H9 (cell line): ENCODE data around the gene AMBN. TPM values are rescaled to one million over a fixed set of nuclear protein-coding genes. Genes with fewer than 3 reads are reported as not detected.

Experiments
- DNase-seq: peaks from one replicate; pipeline ENCODE4 v3.0.0-alpha.2; 2017
- H2AFZ ChIP-seq: one replicate; pipeline ENCODE4 v1.6.1; 2013; ENCODE audit warnings: mild to moderate bottlenecking, low read length, control low read depth, moderate library complexity
- H2AK5ac ChIP-seq: 2 replicates; pipeline ENCODE4 v1.6.1; 2013; ENCODE audit warnings: low read length, control low read depth, mixed read lengths; ENCODE audit not compliant: insufficient read length
- H2BK120ac ChIP-seq: one replicate; pipeline ENCODE4 v1.6.1; 2013; ENCODE audit warnings: low read depth, mild to moderate bottlenecking, low read length, control low read depth, inconsistent platforms; ENCODE audit not compliant: poor library complexity, severe bottlenecking
- H2BK12ac ChIP-seq: 2 replicates; pipeline ENCODE4 v1.6.1; 2013; ENCODE audit warnings: low read length, control low read depth, mixed read lengths, low read depth; ENCODE audit not compliant: insufficient read length
- H2BK15ac ChIP-seq: 2 replicates; pipeline ENCODE4 v1.6.1; 2013; ENCODE audit warnings: low read depth, low read length, control low read depth
- H2BK20ac ChIP-seq: one replicate; pipeline ENCODE4 v1.6.1; 2013; ENCODE audit warnings: low read depth, mild to moderate bottlenecking, low read length, control low read depth, inconsistent platforms; ENCODE audit not compliant: poor library complexity, severe bottlenecking
- H2BK5ac ChIP-seq: 2 replicates; pipeline ENCODE4 v1.6.1; 2013; ENCODE audit warnings: low read length, control low read depth, mixed read lengths; ENCODE audit not compliant: insufficient read length
- H3K14ac ChIP-seq: 2 replicates; pipeline ENCODE4 v1.6.1; 2013; ENCODE audit warnings: low read length, control low read depth; ENCODE audit not compliant: insufficient read depth
- H3K18ac ChIP-seq: 2 replicates; pipeline ENCODE4 v1.6.1; 2013; ENCODE audit warnings: low read depth, mild to moderate bottlenecking, mixed read lengths, low read length, control low read depth; ENCODE audit not compliant: insufficient read length
- H3K23ac ChIP-seq: 2 replicates; pipeline ENCODE4 v1.6.1; 2013; ENCODE audit warnings: low read length, control low read depth, mixed read lengths, low read depth; ENCODE audit not compliant: insufficient read length
- H3K23me2 ChIP-seq: 2 replicates; pipeline ENCODE4 v1.6.1; 2013; ENCODE audit warnings: low read depth, mild to moderate bottlenecking, mixed read lengths, low read length, control low read depth; ENCODE audit not compliant: insufficient read length, poor library complexity, severe bottlenecking
- H3K27ac ChIP-seq: 2 replicates; pipeline ENCODE4 v1.5.1; 2013; ENCODE audit warnings: low read length, control low read depth, mixed read lengths, low read depth; ENCODE audit not compliant: insufficient read length
- H3K27me3 ChIP-seq: 2 replicates; pipeline ENCODE4 v1.6.1; 2013; ENCODE audit warnings: low read length, control low read depth, inconsistent platforms; ENCODE audit not compliant: insufficient read depth
- H3K4ac ChIP-seq: 2 replicates; pipeline ENCODE4 v1.6.1; 2013; ENCODE audit warnings: low read depth, mild to moderate bottlenecking, control low read depth, inconsistent platforms, low read length, moderate library complexity
- H3K4me1 ChIP-seq: 2 replicates; pipeline ENCODE4 v1.6.1; 2013; ENCODE audit warnings: low read length, control low read depth, inconsistent platforms; ENCODE audit not compliant: insufficient read depth
- H3K4me2 ChIP-seq: 2 replicates; pipeline ENCODE4 v1.6.1; 2013; ENCODE audit warnings: low read length, control low read depth, mixed read lengths; ENCODE audit not compliant: insufficient read length, insufficient read depth
- H3K56ac ChIP-seq: 2 replicates; pipeline ENCODE4 v1.6.1; 2013; ENCODE audit warnings: low read depth, mild to moderate bottlenecking, mixed read lengths, low read length, control low read depth; ENCODE audit not compliant: insufficient read length
- H3K79me1 ChIP-seq: 2 replicates; pipeline ENCODE4 v1.6.1; 2013; ENCODE audit warnings: low read depth, mild to moderate bottlenecking, moderate library complexity, low read length, control low read depth, inconsistent platforms; ENCODE audit not compliant: insufficient read depth, poor library complexity, severe bottlenecking
- H3K79me2 ChIP-seq: 2 replicates; pipeline ENCODE4 v1.6.1; 2013; ENCODE audit warnings: low read length, control low read depth, inconsistent platforms; ENCODE audit not compliant: insufficient read depth
- H3K9ac ChIP-seq: 2 replicates; pipeline ENCODE4 v1.6.1; 2013; ENCODE audit warnings: low read length, control low read depth, mixed read lengths; ENCODE audit not compliant: insufficient read length; ENCODE audit errors: extremely low read depth
- H3K9me3 ChIP-seq: one replicate; pipeline ENCODE4 v1.6.1; 2013; ENCODE audit warnings: low read depth, low read length, inconsistent platforms; ENCODE audit not compliant: control insufficient read depth
- H3T11ph ChIP-seq: one replicate; pipeline ENCODE4 v1.6.1; 2013; ENCODE audit warnings: mild to moderate bottlenecking, low read length, control low read depth, inconsistent platforms
- H4K20me1 ChIP-seq: one replicate; pipeline ENCODE4 v1.6.1; 2013; ENCODE audit not compliant: control insufficient read depth, insufficient read length, insufficient read depth
- H4K5ac ChIP-seq: 2 replicates; pipeline ENCODE4 v1.6.1; 2013; ENCODE audit warnings: low read depth, mild to moderate bottlenecking, mixed read lengths, low read length, control low read depth; ENCODE audit not compliant: insufficient read length
- H4K8ac ChIP-seq: replicated peaks from 2 replicates; pipeline ENCODE4 v1.6.1; 2013; ENCODE audit warnings: low read length, control low read depth, mixed read lengths, low read depth; ENCODE audit not compliant: insufficient read length
- H4K91ac ChIP-seq: 2 replicates; pipeline ENCODE4 v1.6.1; 2013; ENCODE audit warnings: low read depth, mild to moderate bottlenecking, moderate library complexity, mixed read lengths, low read length, control low read depth; ENCODE audit not compliant: insufficient read length
- H3K27ac Mint-ChIP-seq, 3 experiments: 2 replicates in 2 of 3; 3 replicates in 1 of 3; pipeline ENCODE4 v1.8.0; 2020 to 2021; ENCODE audit warnings: mixed read lengths in 3 of 3, mild to moderate bottlenecking in 1 of 3, moderate library complexity in 1 of 3
- H3K27me3 Mint-ChIP-seq: 2 replicates; pipeline ENCODE4 v1.8.0; 2021; ENCODE audit warnings: low read depth, mild to moderate bottlenecking, moderate library complexity, mixed read lengths
- H3K36me3 Mint-ChIP-seq, 3 experiments: 2 replicates in 2 of 3; 3 replicates in 1 of 3; pipeline ENCODE4 v1.8.0; 2020 to 2021; ENCODE audit warnings: low read depth in 3 of 3, mixed read lengths in 3 of 3; ENCODE audit not compliant: insufficient read depth in 1 of 3
- H3K4me1 Mint-ChIP-seq, 2 experiments: 2 replicates each; pipeline ENCODE4 v1.8.0; 2020; ENCODE audit warnings: mixed read lengths in 2 of 2
- H3K4me3 Mint-ChIP-seq, 2 experiments: 2 replicates in 1 of 2; 3 replicates in 1 of 2; pipeline ENCODE4 v1.8.0; 2020 to 2021; ENCODE audit warnings: mild to moderate bottlenecking in 2 of 2, mixed read lengths in 2 of 2, moderate library complexity in 1 of 2
- H3K9me3 Mint-ChIP-seq, 2 experiments: 2 replicates in 1 of 2; 3 replicates in 1 of 2; pipeline ENCODE4 v1.8.0; 2020; ENCODE audit warnings: mild to moderate bottlenecking in 2 of 2, mixed read lengths in 2 of 2, moderate library complexity in 1 of 2
- CTCF ChIP-seq: fragments of 200-600 bp; sonication (generic); conservative IDR thresholded peaks from 3 replicates; pipeline ENCODE4 v1.8.0; 2021; ENCODE audit warnings: antibody characterized with exemption, mild to moderate bottlenecking
- total RNA-seq: library from RNA; stranded (reverse); gene quantifications from 2 replicates; pipeline ENCODE4 v1.2.1, GENCODE V29; 2021

Gene AMBN
- total RNA-seq, 1 experiment from 2014 or later, result not detected

DNA sequence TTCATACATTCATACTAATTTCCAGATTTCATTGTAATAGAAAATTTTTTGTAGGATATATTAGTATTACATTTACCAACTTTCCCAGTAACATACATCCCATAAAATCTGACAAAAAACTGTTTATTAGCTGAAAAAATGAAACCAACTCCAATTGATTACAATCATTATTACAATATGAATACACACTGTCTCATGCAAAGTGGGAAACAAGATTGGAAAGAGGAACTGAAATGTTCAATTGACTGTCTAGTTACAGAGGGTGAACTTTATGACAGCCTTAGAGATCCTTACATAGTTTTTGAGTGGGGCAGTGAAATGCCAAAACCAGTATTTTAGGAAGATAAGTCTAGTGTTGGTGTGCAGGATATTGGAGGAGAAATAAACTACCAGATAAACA lies 2.3 kb upstream of the AMBN start:
- no peak overlapping the region for H3K56ac ChIP-seq
- no peak overlapping the region for H3T11ph ChIP-seq
- no peak for TF ChIP-seq CTCF
- no peaks in the 10 kb centered on the region for H3K79me1 ChIP-seq
- Mint-ChIP-seq H3K27ac (no peak overlapping the region), H3K9me3 (no peaks in the 10 kb centered on the region), H3K27me3 (no peaks in the 10 kb centered on the region), H3K4me3 (no peak overlapping the region), H3K36me3 (no peaks in the 10 kb centered on the region), H3K4me1 (no peaks in the 10 kb centered on the region)
- no peak overlapping the region for H3K9ac ChIP-seq
- H3K23me2 ChIP-seq, result no peaks in the 10 kb centered on the region
- H3K27ac ChIP-seq, result no peak overlapping the region
- no peak overlapping the region for H2BK120ac ChIP-seq
- H2BK12ac ChIP-seq, result no peak overlapping the region
- no peaks in the 10 kb centered on the region for H3K79me2 ChIP-seq
- H2AFZ ChIP-seq, result no peak overlapping the region
- no peak for DNase-seq
- no peaks in the 10 kb centered on the region for H4K20me1 ChIP-seq
- H3K9me3 ChIP-seq, result no peaks in the 10 kb centered on the region
- no peak overlapping the region for H4K5ac ChIP-seq
- no peak overlapping the region for H2BK20ac ChIP-seq
- H2BK15ac ChIP-seq, result no peak overlapping the region
- H3K4me1 ChIP-seq, result no peaks in the 10 kb centered on the region
- H3K4me2 ChIP-seq, result no peak overlapping the region
- H3K14ac ChIP-seq, result no peak overlapping the region
- H3K4ac ChIP-seq, result no peak overlapping the region
- no peaks in the 10 kb centered on the region for H3K27me3 ChIP-seq
- H3K18ac ChIP-seq, result no peak overlapping the region
- no peak overlapping the region for H4K91ac ChIP-seq
- no peak overlapping the region for H2BK5ac ChIP-seq
- no peak overlapping the region for H2AK5ac ChIP-seq
- no peak overlapping the region for H4K8ac ChIP-seq
- no peak overlapping the region for H3K23ac ChIP-seq
